Keratinocyte (primary cell): Measurements from ENCODE around the gene STK4.

Source experiments
- EZH2 ChIP-seq: IDR thresholded peaks from one replicate; pipeline ENCODE4 v1.6.1; 2012; ENCODE audit warnings: inconsistent platforms, mild to moderate bottlenecking, low read length, moderate library complexity
- TF ChIP-seq, protein P1 (sequence below), 3 experiments: IDR thresholded peaks in 1 of 3; conservative IDR thresholded peaks in 1 of 3; optimal IDR thresholded peaks in 1 of 3; 2 replicates in 2 of 3; 3 replicates in 1 of 3; pipeline versions ENCODE3 to v1.5.1; 2011; ENCODE audit warnings: low read length in 3 of 3, mild to moderate bottlenecking in 3 of 3, moderate library complexity in 2 of 3, control low read depth in 1 of 3, inconsistent platforms in 1 of 3; ENCODE audit not compliant: insufficient read depth in 2 of 3; ENCODE audit errors: extremely low read depth in 1 of 3

DNA sequence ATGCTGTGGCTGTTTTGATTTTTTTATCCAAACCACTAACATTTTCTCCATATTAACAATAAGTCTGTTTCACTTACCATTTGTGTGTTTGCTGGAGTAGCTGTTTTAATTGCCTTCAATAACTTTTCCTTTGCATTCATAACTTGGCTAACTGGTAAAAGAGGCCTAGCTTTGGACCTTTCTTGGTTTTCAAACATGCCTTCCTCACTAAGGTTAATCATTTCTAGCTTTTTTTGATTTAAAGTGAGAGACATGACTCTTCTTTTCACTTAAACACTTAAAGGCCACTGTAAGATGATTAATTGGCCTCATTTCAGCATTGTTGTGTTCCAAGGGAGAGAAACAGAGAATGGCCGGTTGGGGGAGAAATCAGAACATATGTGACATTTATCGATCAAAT is 155.1 kb downstream of the STK4 start:
- TF ChIP-seq, protein P1, sequence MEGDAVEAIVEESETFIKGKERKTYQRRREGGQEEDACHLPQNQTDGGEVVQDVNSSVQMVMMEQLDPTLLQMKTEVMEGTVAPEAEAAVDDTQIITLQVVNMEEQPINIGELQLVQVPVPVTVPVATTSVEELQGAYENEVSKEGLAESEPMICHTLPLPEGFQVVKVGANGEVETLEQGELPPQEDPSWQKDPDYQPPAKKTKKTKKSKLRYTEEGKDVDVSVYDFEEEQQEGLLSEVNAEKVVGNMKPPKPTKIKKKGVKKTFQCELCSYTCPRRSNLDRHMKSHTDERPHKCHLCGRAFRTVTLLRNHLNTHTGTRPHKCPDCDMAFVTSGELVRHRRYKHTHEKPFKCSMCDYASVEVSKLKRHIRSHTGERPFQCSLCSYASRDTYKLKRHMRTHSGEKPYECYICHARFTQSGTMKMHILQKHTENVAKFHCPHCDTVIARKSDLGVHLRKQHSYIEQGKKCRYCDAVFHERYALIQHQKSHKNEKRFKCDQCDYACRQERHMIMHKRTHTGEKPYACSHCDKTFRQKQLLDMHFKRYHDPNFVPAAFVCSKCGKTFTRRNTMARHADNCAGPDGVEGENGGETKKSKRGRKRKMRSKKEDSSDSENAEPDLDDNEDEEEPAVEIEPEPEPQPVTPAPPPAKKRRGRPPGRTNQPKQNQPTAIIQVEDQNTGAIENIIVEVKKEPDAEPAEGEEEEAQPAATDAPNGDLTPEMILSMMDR (optimal IDR thresholded peaks at IDR 0.05 in 1 of 3, IDR thresholded peaks at IDR 0.05 in 1 of 3, conservative IDR thresholded peaks at IDR 0.05 in 1 of 3; ENCODE audit: extremely low read depth in 1 of 3, insufficient read depth in 2 of 3, low read length in 3 of 3): no peak
- no peak for TF ChIP-seq EZH2
